AG04450 (cell line): ENCODE results near the gene MRTFA. TPM values are rescaled to one million over a fixed set of nuclear protein-coding genes. Genes with fewer than 3 reads are reported as not detected.

Source experiments
- CTCF ChIA-PET: fragments of 300-600, 350-600 bp; formaldehyde crosslinking; extraction: SDS; loops from one replicate; lab custom pipeline; 2022; ENCODE audit warnings: antibody characterized with exemption, inconsistent platforms; lab: Charles Lee
- POLR2A ChIA-PET: fragments of 350-600 bp; formaldehyde crosslinking; extraction: SDS; loops from one replicate; lab custom pipeline; 2021; ENCODE audit warnings: antibody characterized with exemption, inconsistent platforms; lab: Yijun Ruan, JAX
- DNase-seq: peaks from one replicate; pipeline ENCODE4 v3.0.0-alpha.2; 2011; ENCODE audit warnings: low read depth, low spot score
- H3K27ac ChIP-seq: one replicate; pipeline ENCODE4 v1.5.1; 2012; ENCODE audit warnings: low read depth, low read length, control low read depth
- H3K27me3 ChIP-seq: one replicate; pipeline ENCODE4 v1.6.0; 2012; ENCODE audit warnings: low read length; ENCODE audit not compliant: control insufficient read depth, insufficient read depth
- H3K4me3 ChIP-seq: 2 replicates; pipeline ENCODE4 v1.5.1; 2011; ENCODE audit warnings: mild to moderate bottlenecking, low read depth, low read length, control low read depth
- H3K9me3 ChIP-seq: 2 replicates; pipeline ENCODE4 v1.5.1; 2012; ENCODE audit warnings: low read length; ENCODE audit not compliant: control insufficient read depth, insufficient read depth
- CTCF ChIP-seq: IDR thresholded peaks from 2 replicates; pipeline ENCODE4 v1.5.1; 2011; ENCODE audit warnings: low read depth, low read length, control low read depth, inconsistent platforms
- polyA plus RNA-seq: library from polyadenylated mRNA; depleted of rRNA; stranded (reverse); fragments of >200 nt; gene quantifications from 2 replicates; pipeline ENCODE4 v1.2.3, GENCODE V29; 2011

Gene MRTFA
- polyA plus RNA-seq, 1 experiment: 6.8 TPM

- no peak for TF ChIP-seq CTCF
Observed at GRCh38 chr22:40580631-40581030, 55.9 kb downstream of the MRTFA start.

DNA sequence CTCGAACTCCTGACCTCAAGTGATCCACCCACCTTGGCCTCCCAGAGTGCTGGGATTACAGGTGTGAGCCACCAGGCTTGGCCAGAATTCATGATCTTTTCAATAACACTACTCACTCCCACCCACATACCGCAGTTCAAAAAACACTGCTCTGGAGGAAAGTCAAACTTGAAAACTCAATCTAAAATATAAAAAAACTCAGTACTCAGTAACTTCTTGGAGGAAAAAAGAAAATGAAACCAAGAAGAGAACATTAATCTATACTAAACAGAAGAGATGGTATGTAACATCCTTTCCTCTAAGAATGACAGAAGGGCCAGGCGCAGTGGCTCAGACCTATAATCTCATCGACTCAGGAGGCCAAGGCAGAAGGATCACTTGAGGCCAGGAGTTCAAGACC lies 58.3 kb downstream of the MRTFA start:
- no peaks in the 10 kb centered on the region for H3K9me3 ChIP-seq
- DNase-seq: no peak
- H3K27me3 ChIP-seq: no peaks in the 10 kb centered on the region
- H3K4me3 ChIP-seq: no peak overlapping the region
- no peak overlapping the region for H3K27ac ChIP-seq
- no peak for TF ChIP-seq CTCF
- ChIA-PET POLR2A (no interaction called here), CTCF (no interaction called here)

More at GRCh38 chr22:40580631-40581030, 55.9 kb downstream of the MRTFA start:
- POLR2A ChIA-PET: no interaction called here
- Histone ChIP-seq H3K27me3 (no peaks in the 10 kb centered on the region), H3K4me3 (no peak overlapping the region), H3K27ac (no peak overlapping the region), H3K9me3 (no peaks in the 10 kb centered on the region)
- CTCF ChIA-PET: interaction anchor here (0.6 to 0.7 kb wide), 2 partner anchors 23 to 145 kb away, joined by 3 to 6 read pairs; no protein-coding TSS in a partner anchor
- DNase-seq: no peak

- no peak overlapping the region for H3K27ac ChIP-seq
- TF ChIP-seq CTCF: no peak
- no peak overlapping the region for H3K4me3 ChIP-seq
- H3K27me3 ChIP-seq: no peaks in the 10 kb centered on the region
- POLR2A ChIA-PET: no interaction called here
- DNase-seq: no peak
- CTCF ChIA-PET: no interaction called here
- peaks cover 7% of the 10 kb centered on the region; the same call in 1 of the 2 replicates for H3K9me3 ChIP-seq
Observed at GRCh38 chr22:40572976-40573375, 63.5 kb downstream of the MRTFA start.

DNA sequence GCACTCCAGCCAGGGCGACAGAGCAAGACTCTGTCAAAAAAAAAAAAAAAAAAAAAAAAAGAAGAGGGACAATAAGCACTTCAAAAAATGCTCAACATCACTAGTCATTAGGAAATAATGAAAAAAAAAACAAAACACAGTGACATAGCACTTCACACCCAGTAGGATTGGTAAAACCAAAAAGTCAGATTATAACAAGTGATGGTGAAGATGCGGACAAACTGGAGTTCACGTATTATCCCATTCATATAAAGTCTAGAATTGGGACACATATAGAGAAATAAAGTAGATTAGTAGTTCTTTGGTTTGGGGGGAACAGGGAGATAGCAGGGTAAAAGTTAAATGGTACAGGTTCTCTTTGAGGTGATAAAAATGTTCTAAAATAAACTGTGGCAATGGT lies 64.6 kb downstream of the MRTFA start:
- ChIA-PET POLR2A (interaction anchor here (0.5 kb wide), 1 partner anchor 33 kb away, joined by 4 read pairs; no protein-coding TSS in a partner anchor), CTCF (interaction anchor here (0.6 kb wide), 1 partner anchor 75 kb away, joined by 3 read pairs; no protein-coding TSS in a partner anchor)
- Histone ChIP-seq H3K27ac (no peak overlapping the region), H3K27me3 (no peaks in the 10 kb centered on the region), H3K9me3 (peaks cover 7% of the 10 kb centered on the region; the same call in 1 of the 2 replicates), H3K4me3 (no peak overlapping the region)
- no peak for TF ChIP-seq CTCF
- DNase-seq: no peak

DNA sequence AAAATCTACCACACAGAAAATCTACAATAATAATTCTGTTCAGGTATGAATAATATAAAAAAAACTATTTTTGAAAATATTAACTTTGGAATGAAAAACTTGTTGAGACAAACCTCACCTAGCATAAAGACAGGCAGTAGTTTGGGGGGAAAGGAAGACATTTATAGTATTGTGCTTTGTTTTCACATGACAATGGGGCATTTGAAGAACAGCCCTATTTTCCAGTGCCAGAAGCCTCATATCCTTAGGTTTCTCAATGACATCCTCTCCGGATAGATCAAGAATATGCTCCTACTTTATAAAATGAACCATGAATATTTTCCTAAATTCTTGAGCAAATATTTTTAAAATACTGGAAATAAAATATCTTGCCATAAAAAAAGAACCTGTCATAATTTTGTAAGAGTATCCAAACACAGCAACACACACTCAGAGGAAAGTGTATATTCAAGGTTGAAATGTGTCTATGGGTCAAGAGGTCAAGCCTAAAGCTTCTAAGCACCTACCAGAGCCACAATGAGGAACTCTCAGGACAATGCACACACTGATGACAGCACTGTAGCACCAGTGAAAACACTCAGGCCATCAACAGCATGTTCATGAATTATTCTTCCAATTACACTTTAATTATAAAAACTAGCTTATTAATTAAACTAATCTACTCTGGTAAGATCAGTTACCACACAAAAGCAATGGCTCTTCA lies 68.7 kb downstream of the MRTFA start:
- ChIA-PET CTCF (no interaction called here), POLR2A (no interaction called here)
- no peaks in the 10 kb centered on the region for H3K27me3 ChIP-seq
- no peak overlapping the region for H3K27ac ChIP-seq
- no peak for TF ChIP-seq CTCF
- peaks cover 7% of the 10 kb centered on the region; the same call in 1 of the 2 replicates for H3K9me3 ChIP-seq
- DNase-seq: no peak
- no peak overlapping the region for H3K4me3 ChIP-seq
